Mucosa of stomach (tissue), 1 donor: ENCODE results near the gene TAF11L7.
"Not testable (repeated sequence)": the region's sequence is repeated elsewhere in the genome, so short reads cannot be mapped to it uniquely, and the experiment has no call there.

Source experiments
- H3K27me3 ChIP-seq: one replicate; pipeline ENCODE4 v1.7.0; 2013; ENCODE audit warnings: mild to moderate bottlenecking, low read length; ENCODE audit not compliant: control insufficient read depth, insufficient read depth
- H3K36me3 ChIP-seq: one replicate; pipeline ENCODE4 v1.7.0; 2013; ENCODE audit warnings: low read length; ENCODE audit not compliant: control insufficient read depth, insufficient read depth
- H3K4me1 ChIP-seq: one replicate; pipeline ENCODE4 v1.7.0; 2013; ENCODE audit warnings: mild to moderate bottlenecking, low read length; ENCODE audit not compliant: control insufficient read depth, insufficient read depth
- H3K4me3 ChIP-seq: one replicate; pipeline ENCODE4 v1.7.0; 2013; ENCODE audit warnings: low read length
- H3K9ac ChIP-seq: one replicate; pipeline ENCODE4 v1.7.0; 2013; ENCODE audit warnings: mild to moderate bottlenecking, low read length, moderate library complexity
- H3K9me3 ChIP-seq: one replicate; pipeline ENCODE4 v1.7.0; 2013; ENCODE audit warnings: mild to moderate bottlenecking, low read length, moderate library complexity; ENCODE audit not compliant: control insufficient read depth
- donor health status: Pancreatic carcinoma.

TAF11L7 gene

GRCh38 chr5:17585658-17586057 is at the start of gene TAF11L7:
Gene TAF11L7 (minus strand): TSS chr5:17585758.
- H3K27me3 ChIP-seq, H3K36me3 ChIP-seq, H3K4me1 ChIP-seq, H3K9ac ChIP-seq, H3K4me3 ChIP-seq, H3K9me3 ChIP-seq: not testable (repeated sequence)

- H3K4me3 ChIP-seq: no peak within 1 kb of the TSS
- no peaks in the 10 kb centered on the region for H3K9me3 ChIP-seq
- no peaks in the 10 kb centered on the region for H3K36me3 ChIP-seq
- H3K4me1 ChIP-seq: no peaks in the 10 kb centered on the region
- H3K27me3 ChIP-seq: no peaks in the 10 kb centered on the region
- no peak within 1 kb of the TSS for H3K9ac ChIP-seq
Measured at GRCh38 chr5:17634160-17634559, 48.6 kb upstream of the TAF11L7 start, which contains the start of gene TAF11L14. Gene TAF11L14 (plus strand): TSS chr5:17634460.

- not testable (repeated sequence) for H3K4me3 ChIP-seq, H3K9ac ChIP-seq, H3K27me3 ChIP-seq, H3K36me3 ChIP-seq, H3K4me1 ChIP-seq, H3K9me3 ChIP-seq
Measured at GRCh38 chr5:17631788-17632187, 46.2 kb upstream of the TAF11L7 start, which contains the start of gene TAF11L13. Gene TAF11L13 (plus strand): TSS chr5:17632088.

GRCh38 chr5:17625686-17626085 is 40.1 kb upstream of the TAF11L7 start:
- Histone ChIP-seq H3K4me3 (no peak overlapping the region), H3K9ac (no peak overlapping the region), H3K27me3 (no peaks in the 10 kb centered on the region), H3K9me3 (no peaks in the 10 kb centered on the region), H3K4me1 (no peaks in the 10 kb centered on the region), H3K36me3 (no peaks in the 10 kb centered on the region)

GRCh38 chr5:17620627-17621026 is 35.1 kb upstream of the TAF11L7 start:
- H3K36me3 ChIP-seq: no peaks in the 10 kb centered on the region
- H3K4me3 ChIP-seq: no peak overlapping the region
- H3K9ac ChIP-seq: no peak overlapping the region
- H3K4me1 ChIP-seq: no peaks in the 10 kb centered on the region
- H3K27me3 ChIP-seq: no peaks in the 10 kb centered on the region
- no peaks in the 10 kb centered on the region for H3K9me3 ChIP-seq

- no peaks in the 10 kb centered on the region for H3K4me1 ChIP-seq
- no peak overlapping the region for H3K9ac ChIP-seq
- H3K27me3 ChIP-seq: no peaks in the 10 kb centered on the region
- no peaks in the 10 kb centered on the region for H3K36me3 ChIP-seq
- H3K4me3 ChIP-seq: no peak overlapping the region
- H3K9me3 ChIP-seq: no peaks in the 10 kb centered on the region
Measured at GRCh38 chr5:17619354-17619753, 33.8 kb upstream of the TAF11L7 start.

- no peaks in the 10 kb centered on the region for H3K9me3 ChIP-seq
- H3K36me3 ChIP-seq: no peaks in the 10 kb centered on the region
- H3K4me3 ChIP-seq: no peak overlapping the region
- H3K4me1 ChIP-seq: no peaks in the 10 kb centered on the region
- H3K27me3 ChIP-seq: no peaks in the 10 kb centered on the region
- H3K9ac ChIP-seq: no peak overlapping the region
Measured at GRCh38 chr5:17614872-17615605, 29.5 kb upstream of the TAF11L7 start.

GRCh38 chr5:17610092-17610491 is 24.5 kb upstream of the TAF11L7 start, which contains the start of gene TAF11L12:
Gene TAF11L12 (plus strand): TSS chr5:17610392.
- H3K4me1 ChIP-seq, H3K27me3 ChIP-seq, H3K4me3 ChIP-seq, H3K9ac ChIP-seq, H3K9me3 ChIP-seq, H3K36me3 ChIP-seq: not testable (repeated sequence)

- not testable (repeated sequence) for H3K9ac ChIP-seq, H3K4me3 ChIP-seq, H3K9me3 ChIP-seq, H3K27me3 ChIP-seq, H3K36me3 ChIP-seq, H3K4me1 ChIP-seq
Measured at GRCh38 chr5:17607461-17607860, 21.9 kb upstream of the TAF11L7 start.

GRCh38 chr5:17604951-17605350 is 19.4 kb upstream of the TAF11L7 start:
- Histone ChIP-seq H3K9ac (no peak overlapping the region), H3K27me3 (no peaks in the 10 kb centered on the region), H3K9me3 (no peaks in the 10 kb centered on the region)

GRCh38 chr5:17603880-17604279 is 18.3 kb upstream of the TAF11L7 start, which contains the start of gene TAF11L11:
Gene TAF11L11 (plus strand): TSS chr5:17604183.
- not testable (repeated sequence) for H3K9me3 ChIP-seq, H3K36me3 ChIP-seq, H3K4me1 ChIP-seq

More at GRCh38 chr5:17604951-17605350, 19.4 kb upstream of the TAF11L7 start:
- no peaks in the 10 kb centered on the region for H3K4me1 ChIP-seq
- no peak overlapping the region for H3K4me3 ChIP-seq
- no peaks in the 10 kb centered on the region for H3K36me3 ChIP-seq

GRCh38 chr5:17597728-17598127 is 12.2 kb upstream of the TAF11L7 start, which contains the start of gene TAF11L10:
Gene TAF11L10 (minus strand): TSS chr5:17597828.
- not testable (repeated sequence) for H3K27me3 ChIP-seq, H3K9ac ChIP-seq, H3K9me3 ChIP-seq, H3K36me3 ChIP-seq, H3K4me3 ChIP-seq, H3K4me1 ChIP-seq

More at GRCh38 chr5:17603880-17604279, 18.3 kb upstream of the TAF11L7 start, which contains the start of gene TAF11L11:
- H3K27me3 ChIP-seq, H3K9ac ChIP-seq, H3K4me3 ChIP-seq: not testable (repeated sequence)
